ENCODE data around the gene MRPS27.
"Not testable (repeated sequence)": the region's sequence is repeated elsewhere in the genome, so short reads cannot be mapped to it uniquely, and the experiment has no call there.

Gene MRPS27

GRCh38 chr5:72325566-72326305, 5.7 kb upstream of the MRPS27 start:
- no peak for DNase-seq (ENCODE audit: low read depth in 2 of 2)

- DNase-seq (ENCODE audit: low read depth in 2 of 2): no peak
Observed at GRCh38 chr5:72324189-72324825, 4.3 kb upstream of the MRPS27 start.

GRCh38 chr5:72319435-72319975, 535 bp downstream of the MRPS27 start:
- peak; percentile 7 to 9 for DNase-seq (ENCODE audit: low read depth in 2 of 2)

DNA sequence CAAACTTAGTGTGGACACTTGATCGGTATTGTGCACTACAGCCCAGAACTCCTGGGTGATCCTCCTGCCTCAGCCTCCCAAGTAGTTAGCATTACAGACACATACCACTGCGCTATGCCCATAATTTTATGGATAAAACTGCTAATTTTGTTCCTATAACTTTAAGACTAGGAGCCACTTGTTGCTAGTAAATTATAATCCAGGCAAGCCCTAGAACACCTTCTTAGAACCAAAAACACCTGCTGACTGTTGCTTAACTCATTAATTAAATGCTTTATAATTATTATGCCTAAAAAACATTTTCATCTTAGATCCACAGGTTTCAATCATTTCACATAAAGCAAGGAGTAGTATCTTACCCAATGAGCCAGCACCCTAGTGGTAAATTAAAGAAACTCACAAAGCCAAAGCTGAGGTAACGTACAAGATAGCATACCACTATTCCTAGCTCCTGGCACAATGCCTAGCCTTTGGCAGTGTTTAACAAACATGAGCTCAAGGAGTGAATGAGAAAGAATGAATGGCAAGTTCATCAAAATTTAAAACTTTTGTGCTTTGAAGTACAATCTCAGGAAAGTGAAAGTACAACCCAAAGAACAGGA, 5.4 kb downstream of the MRPS27 start:
- no peak for DNase-seq (ENCODE audit: low read depth in 2 of 2)

DNA sequence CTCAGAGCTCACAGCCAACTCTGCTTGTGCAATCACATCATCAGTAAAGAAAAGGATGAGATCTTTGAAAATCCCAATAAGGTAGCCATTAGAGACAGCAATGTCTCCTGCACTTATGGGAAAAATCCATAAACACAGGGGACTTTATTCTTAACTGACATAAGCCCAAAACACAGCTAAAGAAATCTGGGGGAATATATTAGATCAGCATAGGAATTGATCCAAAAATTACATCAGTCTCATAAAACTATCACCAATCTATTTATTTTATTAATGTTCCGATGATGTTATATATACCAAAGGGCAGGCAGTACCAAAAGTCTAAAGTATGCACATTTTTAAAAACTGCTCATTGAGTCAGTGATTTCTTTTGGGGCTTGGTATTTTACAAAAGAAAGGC, 6.9 kb downstream of the MRPS27 start:
- no peak for DNase-seq (ENCODE audit: low read depth in 2 of 2)

DNA sequence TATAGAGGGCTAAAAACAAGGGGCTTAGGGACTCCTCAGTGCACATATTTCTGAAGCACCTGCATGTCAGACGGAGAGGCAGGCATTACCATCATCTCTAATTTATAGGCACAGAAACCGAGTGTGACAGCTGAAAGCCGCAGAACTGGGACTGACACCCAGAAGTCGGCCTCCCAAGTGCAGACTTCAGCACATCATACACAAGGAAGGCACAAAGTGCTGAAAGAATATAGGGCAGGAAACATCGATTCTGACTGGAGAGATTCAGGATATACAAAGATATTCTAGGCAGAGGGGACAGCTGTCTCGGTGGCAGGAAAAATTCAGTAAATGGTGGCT, 11.2 kb downstream of the MRPS27 start:
- DNase-seq (ENCODE audit: low read depth in 2 of 2): no peak

DNA sequence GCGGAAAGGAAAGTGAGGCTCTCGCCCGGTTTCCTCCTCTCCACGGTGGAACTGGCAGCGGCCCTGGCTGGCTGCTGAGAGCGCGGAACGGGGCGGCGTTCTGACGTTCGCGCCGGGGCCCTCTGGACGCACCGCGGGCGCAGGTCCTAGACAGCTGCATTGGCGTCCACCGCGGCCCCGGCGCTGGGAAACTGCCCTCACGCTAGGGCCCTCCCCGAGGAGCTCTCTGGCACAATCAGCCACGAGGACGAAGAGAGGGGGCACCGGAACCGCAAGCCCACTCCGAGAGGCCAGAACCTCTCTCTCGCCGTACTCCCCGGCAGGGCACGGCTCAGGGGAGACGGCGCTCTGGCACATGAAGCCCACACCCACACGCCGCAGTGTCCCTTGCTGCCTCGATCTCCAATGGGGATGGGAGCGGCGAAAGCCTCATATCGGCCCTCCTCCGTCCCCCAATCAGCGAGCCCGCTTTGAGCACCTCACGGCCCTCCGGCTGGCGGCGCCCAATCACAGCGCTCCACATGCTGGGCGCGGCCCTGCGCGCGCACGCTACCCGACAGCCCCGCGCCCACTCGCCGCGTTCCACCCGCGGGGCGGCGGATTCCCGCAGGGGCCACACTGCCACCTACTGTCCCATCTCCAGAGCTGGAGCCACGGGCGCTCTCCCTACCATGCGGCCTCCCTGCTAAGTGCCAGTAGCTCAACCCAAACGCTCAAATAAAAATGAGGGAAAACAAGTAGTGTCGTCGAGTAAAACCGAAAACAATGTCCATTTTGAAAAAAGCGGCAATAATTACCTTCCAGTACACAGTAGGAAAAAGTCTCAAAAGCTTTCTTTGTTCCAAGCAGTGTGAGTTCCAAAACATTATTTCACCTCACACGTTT, 11.8 kb downstream of the MRPS27 start:
- peak; percentile 91 to 93 for DNase-seq (ENCODE audit: low read depth in 2 of 2)

GRCh38 chr5:72307573-72307967, 12.5 kb downstream of the MRPS27 start:
- no peak for DNase-seq (ENCODE audit: low read depth in 2 of 2)

- no peak for DNase-seq (ENCODE audit: low read depth in 2 of 2)
Observed at GRCh38 chr5:72305194-72306142, 14.6 kb downstream of the MRPS27 start.

GRCh38 chr5:72302171-72302570, 17.9 kb downstream of the MRPS27 start:
- no peak for DNase-seq (ENCODE audit: low read depth in 2 of 2)

GRCh38 chr5:72301557-72301956, 18.5 kb downstream of the MRPS27 start:
- DNase-seq (ENCODE audit: low read depth in 2 of 2): no peak

DNA sequence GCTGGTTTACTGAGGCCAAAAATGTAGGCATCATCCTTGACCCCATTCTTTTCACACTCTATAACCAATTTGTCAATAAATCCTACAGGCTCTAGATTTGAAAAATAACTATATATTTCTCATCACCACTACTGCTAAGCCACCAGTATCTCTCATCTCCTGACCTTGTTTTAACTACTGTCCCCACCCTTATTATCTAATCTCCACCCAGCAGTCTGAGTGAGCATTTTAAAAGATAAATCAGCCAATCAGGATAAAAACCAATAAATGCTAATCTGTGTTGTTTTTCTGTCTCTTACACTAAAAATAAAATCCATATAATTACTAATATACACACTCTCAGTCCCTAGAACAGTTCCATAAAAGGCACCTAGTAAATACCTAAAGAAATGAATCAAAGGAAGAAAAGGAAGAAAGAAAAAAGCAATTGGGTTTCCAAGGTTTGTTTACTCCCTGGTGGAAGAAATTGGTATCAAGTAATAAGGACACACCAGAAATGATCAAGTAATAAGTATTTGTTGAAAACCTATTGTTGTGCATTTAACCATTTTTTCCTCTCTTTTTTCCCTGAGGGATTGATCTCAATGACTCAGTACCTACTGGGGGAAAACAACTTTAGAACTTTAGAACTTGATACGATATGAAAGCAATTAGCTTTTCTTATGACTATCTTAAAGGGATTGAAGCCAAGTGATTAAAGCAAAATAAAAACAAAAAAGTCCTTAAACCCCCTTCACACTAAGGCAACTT, 19.3 kb downstream of the MRPS27 start:
- DNase-seq (ENCODE audit: low read depth in 2 of 2): no peak

- DNase-seq (ENCODE audit: low read depth in 2 of 2): no peak
Observed at GRCh38 chr5:72298711-72299110, 21.3 kb downstream of the MRPS27 start.

DNA sequence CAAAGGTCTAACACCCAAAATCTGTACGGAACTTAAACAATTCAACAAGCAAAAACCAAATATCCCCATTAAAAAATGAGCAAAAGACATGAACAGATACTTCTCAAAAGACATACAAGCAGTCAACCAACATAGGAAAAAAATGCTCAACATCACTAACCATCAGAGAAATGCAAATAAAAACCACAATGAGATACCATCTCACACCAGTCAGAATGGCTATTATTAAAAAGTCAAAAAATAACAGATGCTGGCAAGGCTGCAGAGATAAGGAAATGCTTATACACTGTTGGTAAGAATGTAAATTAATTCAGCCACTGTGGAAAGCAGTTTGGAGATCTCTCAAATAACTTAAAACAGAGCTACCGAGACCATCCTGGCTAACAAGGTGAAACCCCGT, 21.9 kb downstream of the MRPS27 start:
- not testable (repeated sequence) for DNase-seq (ENCODE audit: low read depth in 2 of 2)

DNA sequence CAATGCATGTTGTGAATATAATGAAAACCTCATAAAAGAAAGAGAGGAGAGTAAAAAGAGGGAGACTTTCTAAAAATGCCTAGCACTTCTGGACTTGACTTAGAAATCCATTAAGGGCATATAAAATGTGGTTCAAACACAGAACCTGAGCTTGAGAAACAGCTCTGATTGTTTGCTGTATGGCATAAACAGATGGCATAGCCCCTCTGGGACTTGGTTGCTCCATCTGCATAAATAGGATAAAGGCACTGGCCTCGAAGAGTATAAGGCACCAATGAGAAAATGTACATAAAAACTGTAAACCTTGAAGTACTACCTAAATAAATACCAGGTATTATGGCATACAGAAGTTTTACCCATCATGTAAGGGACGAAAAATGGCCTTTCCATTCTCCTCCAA, 23.8 kb downstream of the MRPS27 start:
- DNase-seq (ENCODE audit: low read depth in 2 of 2): no peak

GRCh38 chr5:72295539-72295938, 24.5 kb downstream of the MRPS27 start:
- no peak for DNase-seq (ENCODE audit: low read depth in 2 of 2)

DNA sequence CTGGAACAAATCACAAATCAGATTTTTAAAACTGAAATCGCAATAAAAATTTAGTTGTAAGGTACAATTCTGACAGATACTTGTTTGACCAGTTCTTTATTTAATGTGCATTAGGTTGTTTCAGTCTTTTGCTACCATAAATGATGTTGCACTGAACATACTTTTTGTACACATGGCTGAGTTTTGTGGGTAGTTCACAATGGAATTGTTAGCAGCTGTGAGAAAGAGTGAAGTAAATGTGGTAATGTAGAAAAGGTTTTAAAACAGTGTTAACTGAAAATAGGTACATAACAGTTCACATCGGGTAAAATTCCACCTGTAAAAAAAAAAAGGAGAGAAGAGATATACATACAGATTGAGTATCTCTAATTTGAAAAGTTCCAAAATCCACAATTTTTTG, 25.6 kb downstream of the MRPS27 start:
- DNase-seq (ENCODE audit: low read depth in 2 of 2): no peak

DNA sequence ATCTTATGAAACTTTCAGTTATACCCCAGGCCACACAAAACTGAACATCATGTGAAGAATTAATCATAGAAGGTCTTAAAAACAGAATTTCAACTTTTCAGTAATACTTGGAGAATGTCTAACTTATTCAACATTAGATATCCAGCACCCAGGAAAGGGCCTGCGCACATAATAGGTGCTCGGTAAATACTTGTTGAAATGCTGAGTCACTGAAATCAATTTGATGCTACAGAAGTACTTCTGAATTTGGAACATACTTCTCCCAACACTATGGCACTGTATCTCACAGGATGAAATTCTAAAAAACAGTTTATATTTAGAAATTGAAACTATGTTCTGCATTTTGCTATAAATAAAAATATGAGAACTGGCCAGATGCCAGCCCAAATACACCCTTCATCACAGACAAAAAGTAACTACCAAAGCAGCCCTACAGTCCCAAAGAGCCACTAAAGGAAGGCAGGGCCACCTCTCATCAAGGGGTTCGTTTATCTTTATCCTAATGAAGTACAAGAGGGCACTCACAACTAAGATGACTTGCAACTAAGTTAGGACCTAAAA, 26.5 kb downstream of the MRPS27 start:
- no peak for DNase-seq (ENCODE audit: low read depth in 2 of 2)

GRCh38 chr5:72292411-72292810, 27.6 kb downstream of the MRPS27 start:
- no peak for DNase-seq (ENCODE audit: low read depth in 2 of 2)

GRCh38 chr5:72291601-72292000, 28.4 kb downstream of the MRPS27 start:
- DNase-seq (ENCODE audit: low read depth in 2 of 2): no peak
